Stomach (tissue), 4 donors: ENCODE data around the gene PTPRM.

Source experiments
- CTCF ChIP-seq, 7 experiments: fragments of 450-650 bp in 4 of 7; fragments of 200-600 bp in 3 of 7; sonication (generic) in 3 of 7; IDR thresholded peaks; one replicate each; pipeline ENCODE4 v1.5.1; 2016 to 2019; ENCODE audit warnings: antibody characterized with exemption in 7 of 7, control low read depth in 2 of 7, mild to moderate bottlenecking in 1 of 7
- POLR2A ChIP-seq, 4 donors: fragments of 450-650 bp; IDR thresholded peaks; one replicate each; pipeline ENCODE4 v1.6.1; 2016; ENCODE audit warnings: antibody characterized with exemption in 4 of 4, control low read depth in 2 of 4, mild to moderate bottlenecking in 1 of 4, moderate library complexity in 1 of 4
- POLR2AphosphoS5 ChIP-seq, 3 donors: sonication (generic); formaldehyde crosslinking; IDR thresholded peaks; one replicate each; pipeline ENCODE4 v1.6.1; 2016; ENCODE audit warnings: antibody characterized with exemption in 3 of 3

DNA sequence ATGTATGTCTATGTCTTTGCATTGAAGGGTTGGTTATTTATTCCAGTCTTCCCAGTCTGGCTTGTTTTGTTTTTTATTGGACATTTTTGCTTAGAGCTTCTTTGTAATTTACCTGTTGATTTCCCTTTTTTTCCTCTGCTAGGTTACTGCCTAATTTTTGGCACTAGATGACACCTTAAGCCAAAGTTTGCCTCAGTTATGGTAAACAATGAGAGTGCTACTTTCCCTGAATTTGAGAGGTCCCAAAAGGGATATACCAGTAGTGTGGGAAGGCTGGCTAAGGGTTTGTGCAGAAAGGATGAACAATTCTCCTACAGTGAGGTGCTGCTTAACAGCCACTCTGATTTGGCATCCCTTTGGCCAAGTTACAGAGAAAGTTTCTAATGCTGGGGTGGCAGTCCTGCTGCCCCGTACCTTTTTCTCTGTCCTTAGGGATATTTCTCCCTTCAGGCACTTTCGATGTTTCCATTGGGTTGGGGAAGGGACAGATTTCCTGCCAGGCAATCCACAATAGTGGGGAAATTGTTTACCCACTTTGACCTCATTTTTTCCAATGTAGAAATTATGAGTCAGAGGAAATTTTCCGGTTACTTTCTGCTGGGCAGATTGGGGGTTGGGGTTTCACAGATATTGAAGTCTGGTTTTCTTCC, 354.9 kb downstream of the PTPRM start:
- no peak for TF ChIP-seq CTCF (IDR thresholded peaks at IDR 0.05)
- TF ChIP-seq POLR2AphosphoS5 (IDR thresholded peaks at IDR 0.05), result peak in 1 of 3 donors; percentile 61
- no peak for TF ChIP-seq POLR2A (IDR thresholded peaks at IDR 0.05)
